ENCODE results near the gene GREB1.
A peak's percentile ranks its signal among the peaks of the same experiment; 100 is the strongest.

Gene GREB1

GRCh38 chr2:11583840-11584524 is 50.1 kb downstream of the GREB1 start:
- DNase-seq (ENCODE audit: low read depth): no peak
- TF ChIP-seq, protein P1, sequence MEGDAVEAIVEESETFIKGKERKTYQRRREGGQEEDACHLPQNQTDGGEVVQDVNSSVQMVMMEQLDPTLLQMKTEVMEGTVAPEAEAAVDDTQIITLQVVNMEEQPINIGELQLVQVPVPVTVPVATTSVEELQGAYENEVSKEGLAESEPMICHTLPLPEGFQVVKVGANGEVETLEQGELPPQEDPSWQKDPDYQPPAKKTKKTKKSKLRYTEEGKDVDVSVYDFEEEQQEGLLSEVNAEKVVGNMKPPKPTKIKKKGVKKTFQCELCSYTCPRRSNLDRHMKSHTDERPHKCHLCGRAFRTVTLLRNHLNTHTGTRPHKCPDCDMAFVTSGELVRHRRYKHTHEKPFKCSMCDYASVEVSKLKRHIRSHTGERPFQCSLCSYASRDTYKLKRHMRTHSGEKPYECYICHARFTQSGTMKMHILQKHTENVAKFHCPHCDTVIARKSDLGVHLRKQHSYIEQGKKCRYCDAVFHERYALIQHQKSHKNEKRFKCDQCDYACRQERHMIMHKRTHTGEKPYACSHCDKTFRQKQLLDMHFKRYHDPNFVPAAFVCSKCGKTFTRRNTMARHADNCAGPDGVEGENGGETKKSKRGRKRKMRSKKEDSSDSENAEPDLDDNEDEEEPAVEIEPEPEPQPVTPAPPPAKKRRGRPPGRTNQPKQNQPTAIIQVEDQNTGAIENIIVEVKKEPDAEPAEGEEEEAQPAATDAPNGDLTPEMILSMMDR (IDR thresholded peaks at IDR 0.05; ENCODE audit: control insufficient read depth, extremely low read depth, insufficient read depth): peak; percentile 93
- H3K4me3 ChIP-seq (ENCODE audit: low read depth, low read length): no peak overlapping the region

GRCh38 chr2:11584525-11585056 is 50.7 kb downstream of the GREB1 start:
- TF ChIP-seq, protein P1 (IDR thresholded peaks at IDR 0.05; ENCODE audit: control insufficient read depth, extremely low read depth, insufficient read depth): no peak
- DNase-seq (ENCODE audit: low read depth): no peak
- no peak overlapping the region for H3K4me3 ChIP-seq (ENCODE audit: low read depth, low read length)

- no peak for DNase-seq (ENCODE audit: low read depth)
- TF ChIP-seq, protein P1 (IDR thresholded peaks at IDR 0.05; ENCODE audit: control insufficient read depth, extremely low read depth, insufficient read depth): no peak
Measured at GRCh38 chr2:11585071-11585470, 51.2 kb downstream of the GREB1 start.

DNA sequence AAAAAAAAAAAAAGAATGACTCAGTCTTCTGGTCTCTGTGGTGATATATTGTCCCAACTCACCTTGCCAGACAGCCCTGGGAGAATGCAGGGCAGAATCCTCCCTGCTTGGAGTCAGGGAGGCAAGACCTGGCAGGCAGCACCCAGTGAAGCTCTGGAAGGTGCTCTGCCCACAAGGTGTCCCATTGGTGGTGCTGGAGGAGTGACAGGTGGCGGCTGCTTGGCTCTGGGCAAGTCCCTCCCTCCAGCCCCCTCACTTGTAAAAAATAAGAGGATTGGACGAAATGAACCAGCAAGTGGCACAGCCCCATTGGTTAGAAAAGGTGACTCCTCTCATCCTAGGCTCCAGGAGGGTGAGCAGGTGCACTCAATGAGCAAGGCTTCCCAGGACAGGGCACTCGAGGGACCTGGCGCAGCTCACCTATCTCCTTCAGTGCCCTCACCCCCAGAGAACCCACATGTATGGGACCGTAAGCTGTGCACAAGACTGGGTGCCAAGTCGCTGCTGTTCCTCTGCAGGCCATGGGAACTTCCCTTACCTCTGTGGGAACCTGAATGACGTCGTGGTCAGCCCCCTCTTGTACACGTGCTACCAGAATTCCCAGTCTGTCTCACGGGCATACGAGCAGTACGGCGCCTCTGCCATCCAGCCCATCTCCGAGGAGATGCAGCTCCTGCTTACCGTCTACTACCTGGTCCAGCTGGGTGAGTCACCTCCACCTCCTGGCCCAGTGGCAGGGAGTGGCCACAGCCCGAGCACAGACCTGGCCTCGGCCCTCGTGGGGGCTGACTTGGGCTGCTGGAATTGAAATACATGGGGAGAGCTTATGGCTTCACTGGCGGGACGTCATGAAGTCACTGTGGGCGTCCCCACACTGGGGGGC is 54.6 kb downstream of the GREB1 start:
- H3K4me3 ChIP-seq (ENCODE audit: low read depth, low read length): no peak overlapping the region
- no peak for DNase-seq (ENCODE audit: low read depth)
- TF ChIP-seq, protein P1 (IDR thresholded peaks at IDR 0.05; ENCODE audit: control insufficient read depth, extremely low read depth, insufficient read depth): no peak

More at GRCh38 chr2:11585071-11585470, 51.2 kb downstream of the GREB1 start:
- no peak overlapping the region for H3K4me3 ChIP-seq (ENCODE audit: low read depth, low read length)

DNA sequence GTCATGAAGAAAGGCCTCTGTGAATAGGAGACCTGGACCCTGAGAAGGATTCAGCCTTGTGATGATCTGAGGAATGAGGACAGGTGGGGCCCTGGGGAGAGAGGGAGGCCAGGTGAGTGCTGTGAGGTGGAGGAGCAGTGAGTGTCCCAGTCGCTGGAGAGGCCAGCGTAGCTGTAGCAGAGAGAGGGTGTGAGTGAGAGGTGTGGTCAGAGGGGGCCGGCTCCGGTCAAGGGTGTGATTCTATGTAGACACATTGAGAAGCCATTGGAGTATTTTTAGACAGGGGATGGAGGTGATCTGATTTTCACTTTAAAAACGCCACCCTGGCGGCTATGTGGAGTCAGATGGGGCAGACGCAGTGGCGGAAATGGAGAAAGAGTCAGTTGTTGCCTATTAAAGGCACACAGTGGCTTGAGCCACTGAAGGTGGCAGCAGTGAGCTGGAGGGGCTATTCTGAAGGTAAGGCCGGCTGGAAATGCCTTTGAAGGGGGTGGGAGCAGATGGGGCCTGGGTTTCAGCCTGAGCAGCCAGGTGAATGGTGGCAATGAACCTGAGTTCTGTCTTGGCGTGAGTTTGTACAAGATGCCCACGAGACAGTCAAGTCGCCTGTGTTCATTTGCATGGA is 55.6 kb downstream of the GREB1 start:
- DNase-seq (ENCODE audit: low read depth): no peak
- TF ChIP-seq, protein P1 (IDR thresholded peaks at IDR 0.05; ENCODE audit: control insufficient read depth, extremely low read depth, insufficient read depth): no peak
- no peak overlapping the region for H3K4me3 ChIP-seq (ENCODE audit: low read depth, low read length)

- H3K4me3 ChIP-seq (ENCODE audit: low read depth, low read length): no peak overlapping the region
- DNase-seq (ENCODE audit: low read depth): no peak
- TF ChIP-seq, protein P1 (IDR thresholded peaks at IDR 0.05; ENCODE audit: control insufficient read depth, extremely low read depth, insufficient read depth): no peak
Measured at GRCh38 chr2:11590193-11590592, 56.3 kb downstream of the GREB1 start.

Data from LNCaP clone FGC (cell line).